ENCODE results near the gene CECR2. TPM values are rescaled to one million over a fixed set of nuclear protein-coding genes. Genes with fewer than 3 reads are reported as not detected.

Gene CECR2
- total and polyA plus RNA-seq, 7 donors = 1.7 to 24.1 (median 19.6) TPM

DNA sequence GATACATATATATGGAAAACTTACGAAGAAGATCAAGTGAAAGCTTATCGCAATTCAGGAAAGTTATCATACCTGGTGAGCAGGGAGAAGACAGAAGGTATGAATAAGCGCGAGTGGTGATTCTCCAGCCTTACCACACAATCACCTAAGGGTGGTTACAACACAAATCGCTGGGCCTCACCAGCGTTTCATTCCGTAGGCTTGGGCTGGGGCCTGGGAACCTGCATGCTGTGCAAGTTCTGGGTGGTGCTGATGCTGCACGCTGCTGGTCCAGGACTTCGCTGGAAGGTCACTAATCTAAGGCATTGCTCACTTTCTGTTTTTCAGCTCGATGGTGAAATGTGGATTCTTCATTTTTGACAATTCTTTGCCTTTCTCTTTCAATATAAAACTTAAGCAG lies 117.5 kb downstream of the CECR2 start:
- DNase-seq (no peak), ATAC-seq (no peak)
- TF ChIP-seq, protein P1, sequence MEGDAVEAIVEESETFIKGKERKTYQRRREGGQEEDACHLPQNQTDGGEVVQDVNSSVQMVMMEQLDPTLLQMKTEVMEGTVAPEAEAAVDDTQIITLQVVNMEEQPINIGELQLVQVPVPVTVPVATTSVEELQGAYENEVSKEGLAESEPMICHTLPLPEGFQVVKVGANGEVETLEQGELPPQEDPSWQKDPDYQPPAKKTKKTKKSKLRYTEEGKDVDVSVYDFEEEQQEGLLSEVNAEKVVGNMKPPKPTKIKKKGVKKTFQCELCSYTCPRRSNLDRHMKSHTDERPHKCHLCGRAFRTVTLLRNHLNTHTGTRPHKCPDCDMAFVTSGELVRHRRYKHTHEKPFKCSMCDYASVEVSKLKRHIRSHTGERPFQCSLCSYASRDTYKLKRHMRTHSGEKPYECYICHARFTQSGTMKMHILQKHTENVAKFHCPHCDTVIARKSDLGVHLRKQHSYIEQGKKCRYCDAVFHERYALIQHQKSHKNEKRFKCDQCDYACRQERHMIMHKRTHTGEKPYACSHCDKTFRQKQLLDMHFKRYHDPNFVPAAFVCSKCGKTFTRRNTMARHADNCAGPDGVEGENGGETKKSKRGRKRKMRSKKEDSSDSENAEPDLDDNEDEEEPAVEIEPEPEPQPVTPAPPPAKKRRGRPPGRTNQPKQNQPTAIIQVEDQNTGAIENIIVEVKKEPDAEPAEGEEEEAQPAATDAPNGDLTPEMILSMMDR (IDR thresholded peaks at IDR 0.05) = no peak
- peaks cover 27% of the 10 kb centered on the region for H3K4me1 ChIP-seq
- no peaks in the 10 kb centered on the region for H3K27me3 ChIP-seq (ENCODE audit: insufficient read depth in 3 of 3, low read length in 2 of 3)
- WGBS, 3 donors = 87 to 92% (median 90%) methylated on average over 10 of the region's 10 CpGs
- H3K4me3 ChIP-seq = no peak overlapping the region
- H3K9me3 ChIP-seq = no peaks in the 10 kb centered on the region
- no peak overlapping the region for H3K27ac ChIP-seq
- no peaks in the 10 kb centered on the region for H3K36me3 ChIP-seq (ENCODE audit: insufficient read depth in 1 of 2, low read depth in 1 of 2)
- intact Hi-C loops (cut with DNase I) = loop anchor here in 1 of 2 donors (5.0 kb wide), 1 partner anchor 109 kb away; no protein-coding TSS in a partner anchor

DNA sequence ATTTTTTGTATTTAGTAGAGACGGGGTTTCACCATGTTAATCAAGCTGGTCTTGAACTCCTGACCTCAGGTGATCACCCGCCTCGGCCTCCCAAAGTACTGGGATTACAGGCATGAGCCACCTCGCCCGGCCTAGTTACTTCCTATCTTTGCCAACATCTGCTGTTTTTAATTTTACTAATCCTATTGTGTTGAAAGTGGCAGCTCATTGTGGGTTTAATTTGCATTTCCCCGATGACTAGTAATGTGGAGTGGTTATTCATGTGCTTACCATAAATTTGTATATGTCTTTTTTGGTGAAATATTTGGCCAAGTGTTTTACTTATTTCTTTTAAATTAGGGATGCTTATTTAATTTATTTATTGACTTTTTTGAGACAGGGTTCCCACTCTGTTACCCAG lies 119.8 kb downstream of the CECR2 start:
- WGBS, 3 donors = 67 to 84% (median 80%) methylated on average over 6 of the region's 6 CpGs
- TF ChIP-seq, protein P1 (IDR thresholded peaks at IDR 0.05) = no peak
- no peaks in the 10 kb centered on the region for H3K27me3 ChIP-seq (ENCODE audit: insufficient read depth in 3 of 3, low read length in 2 of 3)
- H3K9me3 ChIP-seq = no peaks in the 10 kb centered on the region
- H3K27ac ChIP-seq = no peak overlapping the region
- no peak overlapping the region for H3K4me3 ChIP-seq
- DNase-seq = no peak
- ATAC-seq = no peak
- peaks cover 37% of the 10 kb centered on the region for H3K4me1 ChIP-seq
- no peaks in the 10 kb centered on the region for H3K36me3 ChIP-seq (ENCODE audit: insufficient read depth in 1 of 2, low read depth in 1 of 2)
- intact Hi-C loops (cut with DNase I) = loop anchor here in 1 of 2 donors (5.0 kb wide), 1 partner anchor 112 kb away; no protein-coding TSS in a partner anchor

DNA sequence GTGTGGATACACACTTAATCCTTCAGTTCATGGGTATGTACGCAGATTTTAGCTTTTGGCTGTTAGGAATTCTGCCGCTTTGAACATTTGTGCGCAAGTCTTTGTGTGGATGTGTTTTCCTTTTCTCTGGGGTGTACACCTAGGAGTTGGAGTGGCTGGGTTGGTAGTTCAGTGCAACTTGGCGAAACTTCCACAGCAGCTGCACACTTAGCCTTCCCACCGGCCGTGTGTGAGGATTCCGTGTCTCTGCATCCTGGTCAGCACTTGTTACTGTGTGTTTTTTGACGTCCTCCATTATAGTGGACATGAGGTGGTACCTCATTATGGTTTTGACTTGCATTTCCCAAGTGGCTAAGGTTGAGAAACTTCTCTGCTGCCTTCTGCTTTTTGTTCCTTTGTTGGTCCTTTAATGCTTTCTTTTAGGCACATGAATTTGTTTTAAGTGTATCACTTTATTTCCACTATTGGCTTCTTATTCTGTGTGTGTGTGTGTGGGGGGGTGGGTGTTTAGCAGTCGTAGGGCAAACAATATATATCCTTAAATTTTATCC lies 121.9 kb downstream of the CECR2 start:
- Histone ChIP-seq H3K9me3 (no peaks in the 10 kb centered on the region), H3K4me1 (peaks cover 25% of the 10 kb centered on the region), H3K36me3 (ENCODE audit: insufficient read depth in 1 of 2, low read depth in 1 of 2) (no peaks in the 10 kb centered on the region), H3K4me3 (no peak overlapping the region), H3K27ac (peak overlapping the region; percentile 36), H3K27me3 (ENCODE audit: insufficient read depth in 3 of 3, low read length in 2 of 3) (no peaks in the 10 kb centered on the region)
- DNase-seq = no peak
- WGBS, 3 donors = 48 to 61% (median 54%) methylated on average over 9 of the region's 9 CpGs
- TF ChIP-seq, protein P1 (IDR thresholded peaks at IDR 0.05) = no peak
- intact Hi-C loops (cut with DNase I) = loop anchor here (5.0 to 10.0 kb wide), 2 partner anchors 124 to 226 kb away; partner anchors contain the start of gene CECR2 (in 1 of the 2)
- peak in 3 of 4 donors; percentile 50 to 52 (median 51) for ATAC-seq

DNA sequence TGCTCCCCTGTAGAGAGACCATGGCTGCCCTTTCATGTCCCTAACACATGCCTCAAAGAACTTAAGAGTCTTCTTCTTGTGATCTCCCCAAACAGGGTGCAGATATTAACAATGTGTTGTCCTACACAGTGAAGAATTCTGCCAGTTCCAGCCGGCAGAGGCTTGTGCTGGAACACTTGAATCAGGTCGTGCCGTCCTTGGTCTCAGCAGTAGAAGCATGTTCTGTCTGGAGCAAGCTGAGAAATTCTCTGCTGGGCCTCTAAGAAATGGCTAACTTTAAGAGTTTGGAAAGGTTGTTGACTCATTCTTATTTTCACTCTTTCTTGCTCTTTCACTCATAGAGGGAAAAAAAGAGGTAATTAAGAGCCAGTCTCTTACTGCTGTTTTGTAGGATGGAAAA lies 123.0 kb downstream of the CECR2 start:
- TF ChIP-seq, protein P1 (IDR thresholded peaks at IDR 0.05) = no peak
- Histone ChIP-seq H3K27me3 (ENCODE audit: insufficient read depth in 3 of 3, low read length in 2 of 3) (no peaks in the 10 kb centered on the region), H3K4me1 (peaks cover 25% of the 10 kb centered on the region), H3K4me3 (no peak overlapping the region), H3K36me3 (ENCODE audit: insufficient read depth in 1 of 2, low read depth in 1 of 2) (peaks cover 0 to under 1% of the 10 kb centered on the region in 2 donors), H3K9me3 (no peaks in the 10 kb centered on the region), H3K27ac (peak overlapping the region; percentile 46)
- 14 to 35% (median 14%) methylated on average over 3 of the region's 3 CpGs for WGBS, 3 donors
- ATAC-seq = peak in 3 of 4 donors; percentile 36 to 77 (median 60)
- no peak for DNase-seq
- intact Hi-C loops (cut with DNase I) = loop anchor here (5.0 to 10.0 kb wide), 2 partner anchors 125 to 227 kb away; partner anchors contain the start of gene CECR2 (in 1 of the 2)
